AML-193 (cell line): ENCODE data around the gene DNASE2B.
"Not testable (repeated sequence)": the region's sequence is repeated elsewhere in the genome, so short reads cannot be mapped to it uniquely, and the experiment has no call there.

Experiments used
- DNase-seq, 2 experiments: peaks; one replicate each; lab custom pipeline; 2025; lab: John Stamatoyannopoulos, UW

Gene DNASE2B

DNA sequence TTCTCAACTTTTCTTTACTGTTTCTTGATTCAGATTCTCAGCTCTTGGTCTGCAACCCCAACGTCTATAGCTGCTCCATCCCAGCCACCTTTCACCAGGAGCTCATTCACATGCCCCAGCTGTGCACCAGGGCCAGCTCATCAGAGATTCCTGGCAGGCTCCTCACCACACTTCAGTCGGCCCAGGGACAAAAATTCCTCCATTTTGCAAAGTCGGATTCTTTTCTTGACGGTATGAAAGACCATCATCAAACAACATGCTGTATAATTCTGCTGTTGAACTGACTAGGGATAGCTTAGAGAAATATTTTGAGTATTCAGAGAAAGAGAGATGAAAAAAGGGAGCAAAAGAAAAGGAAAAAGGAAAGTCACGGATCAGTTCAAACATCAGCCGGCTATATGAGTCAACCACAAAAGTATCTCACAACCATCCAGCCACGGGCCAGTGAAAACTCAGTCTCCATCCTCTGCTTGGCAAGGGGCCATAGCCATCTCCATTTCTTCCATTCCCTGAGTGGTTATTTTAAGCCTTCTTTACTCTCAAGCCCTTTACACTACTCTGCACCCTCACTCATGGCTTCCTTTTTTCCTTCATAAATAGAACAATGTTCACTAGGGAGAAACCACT, 14.1 kb downstream of the DNASE2B start:
- no peak for DNase-seq

DNA sequence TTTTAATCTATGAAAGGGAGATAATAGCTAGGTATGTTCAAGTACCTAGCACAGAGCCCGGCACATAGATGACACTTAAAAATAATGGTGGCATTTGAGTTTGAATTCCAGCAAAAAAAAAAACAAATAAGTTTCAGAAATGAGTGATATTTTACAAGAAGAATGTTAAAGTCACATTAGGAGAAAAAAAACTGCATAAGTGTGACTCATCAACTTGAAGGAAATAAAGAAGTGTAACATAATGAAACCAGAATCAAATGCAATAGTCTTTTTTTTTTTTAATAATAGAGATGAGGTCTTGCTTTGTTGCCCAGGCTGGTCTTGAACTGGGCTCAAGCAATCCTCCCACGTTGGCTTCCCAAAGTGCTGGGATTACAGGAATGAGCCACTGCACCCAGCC, 17.1 kb downstream of the DNASE2B start:
- DNase-seq, result no peak

DNA sequence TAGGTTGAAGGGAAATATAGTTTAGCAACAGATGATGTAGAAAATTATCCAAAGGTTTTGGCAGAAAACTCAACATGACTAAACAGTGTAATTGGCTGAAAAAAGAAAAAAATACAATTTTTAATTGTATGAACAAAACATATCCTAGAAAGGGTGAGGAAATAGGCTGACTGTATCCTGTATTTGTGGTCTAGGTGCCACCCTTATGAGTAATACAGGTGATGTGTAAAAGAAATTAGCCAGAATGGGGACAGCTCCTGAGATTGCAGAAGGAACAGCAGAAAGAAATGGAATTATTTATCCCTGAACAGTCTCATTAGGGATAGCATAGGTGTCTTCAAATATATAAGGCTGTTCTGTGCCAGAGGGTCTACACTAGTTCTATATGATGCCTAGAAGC, 24.6 kb downstream of the DNASE2B start:
- no peak for DNase-seq

DNA sequence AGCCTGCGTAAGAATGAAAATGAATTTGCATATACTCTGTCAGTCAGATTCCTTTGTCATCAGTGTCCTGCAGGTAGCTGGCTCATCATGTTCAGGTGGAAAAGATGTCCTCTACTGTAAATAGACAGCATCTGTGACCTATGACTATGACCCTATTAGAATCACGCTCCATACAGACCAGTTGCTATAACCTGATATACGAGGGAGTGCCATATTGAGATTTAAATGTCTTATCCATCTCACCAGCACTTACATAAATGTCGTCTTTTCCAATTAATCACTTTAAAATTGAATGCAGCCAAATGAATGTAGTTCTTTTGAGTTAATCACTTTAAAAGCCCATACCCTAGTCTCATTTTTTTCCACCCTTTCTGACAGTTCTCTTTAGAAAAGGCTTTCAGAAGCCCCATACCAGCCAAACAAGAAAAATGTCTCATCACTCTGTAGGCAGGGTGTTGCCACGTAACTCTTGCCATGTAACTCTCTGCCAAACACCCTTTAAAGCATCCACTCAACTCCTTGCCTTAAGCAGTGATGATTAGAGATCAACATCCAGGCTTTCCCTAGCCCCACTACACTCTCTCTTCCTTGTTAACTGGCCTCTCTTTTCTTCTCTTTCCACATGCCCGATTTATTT, 26.3 kb downstream of the DNASE2B start:
- DNase-seq, result no peak

DNA sequence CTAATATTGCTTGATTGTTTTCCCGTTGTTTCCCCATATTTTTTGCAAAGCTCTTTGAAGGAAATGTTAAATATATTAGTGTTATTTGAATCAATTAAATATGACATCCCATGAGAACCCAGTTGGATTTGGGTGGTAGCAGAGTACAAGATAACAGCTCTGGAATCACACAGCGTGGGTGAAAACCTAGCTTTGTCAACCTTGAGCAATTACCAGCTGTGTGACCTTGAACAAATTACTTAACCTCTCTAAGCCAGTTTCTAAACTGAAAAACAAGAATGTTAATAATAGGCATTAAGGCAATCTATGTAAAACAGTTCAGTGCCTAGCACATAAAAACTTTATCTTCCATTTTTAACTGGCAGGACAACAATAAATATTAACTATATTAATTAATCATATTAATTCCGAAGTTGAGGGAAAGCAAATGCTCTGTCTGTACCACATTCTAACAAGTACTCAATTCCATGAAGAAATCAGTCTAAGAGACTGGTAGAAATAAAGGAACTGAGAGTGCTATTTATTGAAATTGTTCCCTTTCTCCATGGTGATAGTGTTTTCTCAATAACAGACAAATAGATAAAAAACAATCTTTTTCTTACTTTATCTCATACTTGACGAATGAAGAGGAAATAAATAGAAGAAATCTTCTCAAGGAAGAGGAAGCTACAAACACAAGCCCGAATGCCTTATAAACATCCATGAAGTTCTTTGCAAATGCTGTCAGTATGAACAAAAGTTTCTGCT, 27.0 kb downstream of the DNASE2B start:
- DNase-seq, result no peak

DNA sequence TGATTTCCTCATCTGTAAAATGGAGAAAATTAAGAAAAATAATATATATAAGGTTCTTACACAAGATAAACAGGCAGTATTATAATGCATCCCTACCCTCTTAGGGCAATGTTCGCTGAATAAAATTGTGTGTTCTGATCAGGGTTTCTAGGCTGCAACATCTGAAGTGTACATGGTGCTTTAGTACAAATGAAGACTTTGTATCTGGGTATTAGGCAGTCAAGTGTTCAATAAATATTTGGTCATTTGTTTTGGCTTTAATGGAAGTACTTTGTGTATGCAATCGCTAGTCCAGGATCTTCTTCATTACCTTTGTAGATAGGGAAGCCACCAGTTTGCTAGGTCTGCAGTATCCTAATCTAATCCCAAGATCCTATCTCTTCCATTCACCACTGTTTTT, 28.1 kb downstream of the DNASE2B start:
- DNase-seq, result no peak

DNA sequence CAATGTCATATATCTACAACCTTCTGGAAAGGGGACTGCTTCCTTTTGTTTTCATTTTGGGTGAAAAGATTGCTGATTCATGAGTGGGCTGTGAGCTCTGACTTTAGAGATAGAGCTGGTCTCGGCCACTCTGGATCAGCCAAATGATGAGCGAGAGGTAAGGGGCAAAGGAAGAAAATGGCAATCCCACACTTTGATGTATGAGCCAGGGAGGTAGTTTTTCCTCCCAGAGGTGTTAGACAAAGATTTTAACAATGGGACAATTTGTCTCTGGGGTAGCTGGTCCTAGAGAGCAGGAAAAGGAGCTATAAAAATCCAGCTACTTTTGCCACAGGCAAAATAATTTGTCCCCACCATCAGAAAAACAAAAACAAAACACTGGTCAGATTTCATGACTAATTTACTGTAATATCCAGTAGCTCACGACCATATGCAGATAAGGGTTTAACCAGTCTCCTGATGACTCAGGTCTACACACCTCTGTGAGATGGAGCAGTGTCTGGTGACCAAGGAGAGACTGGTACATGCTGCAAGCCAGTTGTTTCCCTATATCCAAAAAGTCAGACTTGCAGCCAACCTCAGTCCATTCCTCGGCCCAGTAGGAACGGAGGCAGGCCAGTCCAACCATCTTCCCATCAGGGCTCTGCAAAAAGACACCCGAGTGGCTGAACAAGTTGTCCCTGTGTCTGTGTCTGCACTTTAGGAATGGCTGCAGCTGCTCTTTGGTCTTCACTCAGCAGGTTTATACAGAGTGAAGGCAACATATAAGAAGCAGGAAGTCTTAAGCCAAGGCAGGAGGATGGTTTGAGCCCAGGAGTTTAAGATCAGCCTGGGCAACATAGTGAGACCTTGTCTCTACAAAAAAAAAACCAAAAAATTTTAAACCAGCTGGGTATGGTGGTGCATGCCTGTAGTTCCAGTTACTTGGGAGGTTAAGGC, 29.2 kb downstream of the DNASE2B start:
- DNase-seq, result no peak

DNA sequence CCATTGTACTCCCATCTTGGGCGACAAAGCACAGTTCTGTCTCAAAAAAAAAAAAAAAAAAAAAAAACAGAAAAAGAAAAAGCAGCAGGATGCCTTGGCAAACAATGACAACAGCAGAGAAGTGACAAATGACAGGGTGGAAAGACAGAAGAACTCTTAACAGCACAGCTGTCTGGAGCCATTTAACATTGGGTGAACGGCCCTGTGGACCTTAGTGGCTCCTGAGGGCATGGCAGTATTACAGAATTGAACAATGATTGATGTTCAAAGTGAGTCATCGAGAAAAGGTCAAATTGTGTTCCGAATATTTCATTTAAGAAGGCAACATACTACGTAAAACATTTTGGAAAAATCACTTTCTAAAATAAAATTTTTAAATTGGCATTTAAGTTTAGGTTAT, 30.0 kb downstream of the DNASE2B start:
- no peak for DNase-seq

DNA sequence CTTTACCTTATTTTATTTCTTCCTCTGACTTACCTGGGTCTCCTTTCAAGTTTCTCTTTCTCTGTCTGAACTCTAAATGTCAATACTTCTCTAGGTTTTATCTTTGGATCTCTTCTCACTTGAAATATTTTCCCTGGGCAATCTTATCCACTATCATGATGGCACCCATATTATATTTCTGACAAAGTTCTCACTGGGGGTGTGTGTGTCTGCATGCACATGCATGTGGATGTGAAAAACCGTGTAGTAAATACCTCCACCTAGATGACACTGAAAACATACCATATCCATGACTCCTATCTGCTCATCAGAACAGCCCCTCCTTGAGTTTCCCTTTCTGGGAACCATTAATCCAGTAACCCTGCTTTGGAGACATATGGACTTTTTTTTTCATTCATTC, 30.9 kb downstream of the DNASE2B start:
- DNase-seq, result no peak

DNA sequence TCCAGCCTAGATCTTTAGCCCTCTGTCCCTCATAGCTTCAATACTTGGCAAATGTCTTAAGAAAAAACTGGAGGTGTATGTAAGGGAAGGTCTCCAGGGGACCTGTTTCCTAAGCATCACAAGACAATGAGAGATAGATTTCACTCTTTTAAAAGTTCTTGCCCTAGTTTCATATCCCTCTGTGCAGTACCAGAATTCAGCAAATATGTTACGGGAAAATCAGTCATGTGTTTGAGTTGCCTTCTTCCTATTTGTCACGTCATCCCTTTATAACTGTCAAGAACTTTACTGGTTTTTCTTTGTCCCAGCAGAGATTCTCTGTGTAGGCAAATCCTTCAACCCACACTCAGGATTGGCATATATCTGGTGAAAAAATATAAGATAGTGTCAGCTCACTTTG, 32.3 kb downstream of the DNASE2B start:
- DNase-seq, result no peak

DNA sequence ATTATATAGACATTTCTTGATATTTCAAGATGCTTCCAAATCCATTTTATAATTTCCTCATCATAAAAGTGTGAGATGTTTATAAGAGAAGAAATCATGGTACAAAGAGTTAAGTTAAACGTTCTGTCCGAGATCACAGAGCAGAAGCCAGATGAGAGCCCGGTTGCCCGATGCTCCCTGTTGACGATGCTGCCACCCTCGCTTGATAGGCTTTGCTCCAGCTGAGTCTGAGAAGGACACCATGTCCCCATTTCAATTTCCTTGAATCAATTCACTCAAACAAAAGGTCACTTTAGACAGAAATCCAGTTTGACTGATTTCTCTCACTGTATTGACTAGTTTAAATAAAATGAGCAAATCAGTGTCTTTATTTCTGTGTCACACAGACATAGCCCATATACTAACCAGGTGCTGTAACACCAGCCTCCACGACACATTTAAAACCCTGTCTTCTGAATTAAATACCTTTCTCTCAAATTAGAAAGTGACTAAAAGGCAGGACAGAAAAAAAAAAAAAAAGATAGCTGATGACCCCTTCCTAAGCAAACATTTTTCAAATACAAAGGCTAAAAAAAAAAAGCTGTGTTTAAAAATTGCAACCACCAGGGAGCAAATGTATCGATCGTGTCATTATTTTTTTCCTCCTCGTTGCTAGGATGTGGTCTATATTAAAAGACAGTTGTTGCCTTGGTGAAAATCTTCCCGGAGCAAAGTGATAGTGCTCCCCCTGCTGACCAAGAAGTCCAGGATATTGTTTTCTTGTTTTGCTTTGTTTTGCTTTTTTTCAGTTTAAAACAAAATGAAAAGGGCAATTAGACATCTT, 35.2 kb downstream of the DNASE2B start:
- peak; percentile 85 to 86 for DNase-seq

DNA sequence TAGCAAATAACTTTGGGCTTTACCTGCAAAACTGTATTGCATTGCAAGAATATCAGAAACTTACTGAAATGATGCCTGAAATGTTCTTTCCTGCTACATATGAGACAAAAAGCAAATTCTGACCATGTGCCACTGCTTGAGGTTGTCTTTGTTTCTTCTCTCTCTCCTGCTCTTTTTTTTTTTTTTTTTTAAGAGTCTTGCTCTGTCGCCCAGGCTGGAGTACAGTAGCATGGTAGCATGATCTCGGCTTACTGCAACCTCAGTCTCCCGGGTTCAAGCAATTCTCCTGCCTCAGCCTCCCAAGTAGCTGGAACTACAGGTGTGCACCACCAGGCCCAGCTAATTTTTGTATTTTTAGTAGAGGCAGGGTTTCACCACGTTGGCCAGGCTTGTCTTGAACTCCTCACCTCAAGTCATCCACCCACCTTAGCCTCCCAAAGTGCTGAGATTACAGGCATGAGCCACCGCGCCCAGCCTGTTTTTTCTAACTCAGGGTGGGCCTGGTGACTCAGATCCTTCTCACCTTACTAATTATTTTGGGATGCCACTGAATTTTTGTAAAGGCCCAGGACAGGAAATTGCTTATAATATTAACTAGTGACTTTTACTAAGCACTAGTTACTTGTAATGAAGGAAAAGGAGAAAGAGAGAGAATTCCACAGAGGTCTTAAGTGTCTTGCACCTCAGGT, 35.9 kb downstream of the DNASE2B start:
- DNase-seq, result no peak

DNA sequence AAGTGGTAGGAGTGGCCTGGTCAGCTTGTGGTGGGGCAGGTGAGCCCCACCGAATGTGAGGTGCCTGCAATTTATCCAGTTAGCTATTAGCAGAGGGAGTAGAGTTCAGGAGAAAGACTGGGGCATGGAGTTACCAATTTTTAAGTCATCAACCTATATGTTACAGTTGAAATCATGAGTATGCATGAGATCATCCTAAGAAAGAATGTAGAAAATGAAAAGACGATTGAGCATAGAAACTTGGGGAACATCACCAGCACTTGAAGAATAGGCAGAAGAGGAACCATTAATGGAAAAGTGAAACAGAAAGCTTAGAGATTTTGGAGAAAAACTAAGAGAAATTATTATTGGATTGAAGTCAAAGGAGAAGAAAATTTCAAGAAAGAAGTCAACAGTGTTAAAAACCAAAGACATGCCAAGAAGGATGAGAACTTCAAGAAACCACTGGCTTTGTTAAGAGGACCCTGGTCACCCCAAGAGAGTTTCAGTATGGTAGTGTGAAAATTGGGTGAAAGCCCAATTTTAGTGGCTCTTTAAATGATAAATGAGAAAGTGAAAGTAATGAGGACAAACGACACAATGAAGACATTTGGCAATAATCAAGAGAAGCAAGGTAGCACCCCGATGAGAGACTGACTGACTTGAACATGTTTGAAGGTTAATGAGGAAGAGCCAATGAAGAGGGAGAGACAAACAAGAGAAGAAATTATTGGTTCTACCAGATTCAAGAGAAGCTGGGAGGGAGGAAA, 36.7 kb downstream of the DNASE2B start:
- peak; percentile 17 to 27 for DNase-seq

DNA sequence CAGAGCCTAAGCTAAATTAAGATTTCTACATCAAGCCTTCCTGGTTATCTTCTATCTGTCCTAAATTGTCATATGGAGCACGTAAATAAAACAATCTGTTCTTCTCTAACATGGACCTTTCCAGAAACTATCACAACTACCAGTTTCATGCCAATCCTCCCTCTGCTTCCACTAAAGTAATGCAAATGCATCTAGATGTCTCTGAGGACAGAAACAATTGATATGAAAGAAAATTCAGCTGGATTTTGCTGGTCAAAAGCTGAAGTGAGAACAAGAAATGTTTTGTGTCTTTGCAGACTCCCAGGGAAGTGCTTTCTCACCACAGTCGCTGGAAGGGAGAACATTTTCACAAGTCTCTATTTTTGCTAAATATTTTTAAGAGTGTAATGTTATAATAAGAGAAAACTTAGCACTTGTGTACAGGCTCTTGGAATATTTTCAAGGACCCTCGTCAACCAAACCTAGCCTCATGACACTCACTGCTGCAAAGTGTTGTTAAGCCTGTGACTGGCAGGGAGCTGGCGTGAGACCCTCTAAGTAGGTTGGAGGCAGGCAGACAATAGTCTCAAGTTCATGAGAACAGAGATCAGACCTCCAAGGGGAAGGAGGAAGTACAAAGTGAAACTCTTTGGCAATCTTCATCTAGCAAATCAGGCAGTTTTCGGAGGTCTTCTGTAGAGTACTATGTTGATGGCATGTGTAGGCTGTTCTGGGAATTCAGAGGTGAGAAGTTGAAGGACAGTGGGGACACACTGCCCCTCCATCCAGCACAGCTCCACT, 38.8 kb downstream of the DNASE2B start:
- DNase-seq, result peak; percentile 67 to 79

DNA sequence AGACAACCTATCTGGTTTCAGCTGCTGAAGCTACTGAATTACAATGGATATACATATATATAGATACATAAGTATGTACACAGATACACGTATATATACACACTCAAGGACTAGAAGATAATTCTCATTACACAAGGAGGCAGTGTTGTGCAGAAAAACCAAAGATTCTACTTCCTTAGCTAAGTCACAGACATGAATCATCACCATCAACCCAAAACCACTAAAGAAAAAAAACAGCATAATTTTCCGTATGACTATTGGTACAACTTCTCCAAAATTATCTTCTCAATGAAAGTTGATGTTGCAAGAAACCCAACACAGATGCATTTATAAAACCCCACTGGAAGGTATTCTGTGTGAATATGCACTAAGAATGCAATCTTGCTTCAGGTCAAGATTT, 44.0 kb downstream of the DNASE2B start:
- peak; percentile 94 to 98 for DNase-seq

DNA sequence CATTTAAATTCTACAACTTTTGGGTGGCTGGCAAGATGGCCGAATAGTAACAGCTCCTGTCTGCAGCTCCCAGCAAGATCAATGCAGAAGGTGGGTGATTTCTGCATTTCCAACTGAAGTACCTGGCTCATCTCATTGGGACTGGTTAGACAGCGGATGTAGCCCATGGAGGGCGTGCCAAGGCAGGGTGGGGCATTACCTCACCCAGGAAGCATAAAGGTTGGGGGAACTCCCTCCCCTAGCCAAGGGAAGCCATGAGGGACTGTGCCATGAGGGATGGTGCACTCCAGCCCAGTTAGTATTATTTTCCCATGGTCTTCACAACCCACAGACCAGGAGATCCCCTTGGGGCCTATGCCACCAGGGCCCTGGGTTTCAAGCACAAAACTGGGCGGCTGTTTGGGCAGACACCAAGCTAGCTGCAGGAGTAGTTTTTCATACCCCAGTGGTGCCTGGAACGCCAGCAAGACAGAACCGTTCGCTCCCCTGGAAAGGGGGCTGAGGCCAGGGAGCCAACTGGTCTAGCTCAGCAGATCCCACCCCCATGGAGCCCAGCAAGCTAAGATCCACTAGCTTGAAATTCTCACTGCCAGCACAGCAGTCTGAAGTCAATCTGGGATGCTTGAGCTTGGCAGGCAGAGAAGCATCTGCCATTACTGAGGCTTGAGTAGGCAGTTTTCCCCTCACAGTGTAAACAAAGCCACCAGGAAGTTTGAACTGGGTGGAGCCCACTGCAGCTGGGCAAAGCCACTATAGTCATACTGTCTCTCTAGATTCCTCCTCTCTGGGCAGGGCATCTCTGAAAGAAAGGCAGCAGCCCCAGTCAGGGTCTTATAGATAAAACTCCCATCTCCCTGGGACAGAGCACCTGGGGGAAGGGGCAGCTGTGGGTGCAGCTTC, 44.7 kb downstream of the DNASE2B start:
- DNase-seq, result not testable (repeated sequence)

DNA sequence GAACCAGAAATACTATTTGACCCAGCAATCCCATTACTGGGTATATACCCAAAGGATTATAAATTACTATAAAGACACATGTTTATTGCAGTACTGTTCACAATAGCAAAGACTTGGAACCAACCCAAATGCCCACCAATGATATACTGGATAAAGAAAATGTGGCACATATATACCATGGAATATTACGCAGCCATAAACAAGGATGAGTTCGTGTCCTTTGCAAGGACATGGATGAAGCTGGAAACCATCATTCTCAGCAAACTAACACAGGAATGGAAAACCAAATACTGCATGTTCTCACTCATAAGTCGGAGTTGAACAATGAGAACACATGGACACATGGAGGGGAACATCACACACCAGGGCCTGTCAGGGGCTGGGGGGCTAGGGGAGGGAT, 50.4 kb downstream of the DNASE2B start:
- DNase-seq, result not testable (repeated sequence)

DNA sequence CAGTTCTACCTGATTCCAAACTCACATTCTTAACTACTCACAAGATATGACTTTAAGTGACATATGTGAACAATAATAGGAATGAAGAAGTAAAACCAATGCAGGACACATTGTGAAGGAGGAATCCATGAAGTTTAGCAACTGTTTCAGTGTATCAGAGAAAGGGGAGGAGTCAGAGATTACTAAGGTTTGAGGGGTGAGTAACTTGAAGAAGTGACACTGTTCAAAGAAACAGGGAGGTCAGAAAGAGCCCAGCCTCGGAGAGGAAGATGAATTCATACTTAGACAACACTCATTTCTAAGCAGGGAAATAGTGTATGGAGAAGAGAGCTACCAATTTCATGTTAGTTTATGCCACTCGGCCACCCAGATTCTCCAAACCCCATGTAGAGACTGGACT, 52.6 kb downstream of the DNASE2B start:
- no peak for DNase-seq
